ENCODE results near the gene DCAF7. TPM values are rescaled to one million over a fixed set of nuclear protein-coding genes. Genes with fewer than 3 reads are reported as not detected.

The DCAF7 gene
- total RNA-seq, 1 experiment from 2014 or later: 7.5 TPM

DNA sequence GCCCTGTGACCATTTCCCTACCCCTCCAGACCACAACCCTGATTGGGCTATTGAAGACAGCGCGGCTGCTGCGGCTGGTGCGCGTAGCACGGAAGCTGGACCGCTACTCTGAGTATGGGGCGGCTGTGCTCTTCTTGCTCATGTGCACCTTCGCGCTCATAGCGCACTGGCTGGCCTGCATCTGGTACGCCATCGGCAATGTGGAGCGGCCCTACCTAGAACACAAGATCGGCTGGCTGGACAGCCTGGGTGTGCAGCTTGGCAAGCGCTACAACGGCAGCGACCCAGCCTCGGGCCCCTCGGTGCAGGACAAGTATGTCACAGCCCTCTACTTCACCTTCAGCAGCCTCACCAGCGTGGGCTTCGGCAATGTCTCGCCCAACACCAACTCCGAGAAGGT is 14.6 kb upstream of the DCAF7 start:
- H3K9me3 ChIP-seq: no peaks in the 10 kb centered on the region
- H3K4me3 ChIP-seq: no peak overlapping the region
- no peaks in the 10 kb centered on the region for H3K36me3 ChIP-seq
- DNase-seq: no peak
- H3K27me3 ChIP-seq: no peaks in the 10 kb centered on the region; the same call in 1 of the 2 replicates

DNA sequence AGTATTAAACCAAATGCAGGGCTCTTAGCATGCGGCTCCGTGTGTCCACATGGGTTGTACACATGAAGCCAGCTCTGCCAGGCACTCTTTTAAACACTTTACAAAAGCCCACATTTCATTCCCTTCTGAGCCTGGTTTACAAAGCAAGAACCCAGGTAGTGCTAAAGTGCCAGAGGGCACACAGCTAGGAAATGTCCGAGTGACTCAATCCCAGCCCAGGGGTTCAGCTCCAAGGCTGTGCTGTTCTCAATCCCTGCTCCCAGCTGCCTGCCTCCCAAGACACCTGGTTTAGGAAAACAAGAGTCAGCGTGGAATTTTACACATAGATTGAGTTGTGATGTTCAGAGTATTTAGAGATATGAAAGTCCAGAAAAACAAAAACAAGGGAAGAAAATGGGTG is 13.3 kb upstream of the DCAF7 start:
- DNase-seq: no peak
- Histone ChIP-seq H3K36me3 (no peaks in the 10 kb centered on the region), H3K9me3 (no peaks in the 10 kb centered on the region), H3K27me3 (no peaks in the 10 kb centered on the region; the same call in 1 of the 2 replicates), H3K4me3 (no peak overlapping the region)

DNA sequence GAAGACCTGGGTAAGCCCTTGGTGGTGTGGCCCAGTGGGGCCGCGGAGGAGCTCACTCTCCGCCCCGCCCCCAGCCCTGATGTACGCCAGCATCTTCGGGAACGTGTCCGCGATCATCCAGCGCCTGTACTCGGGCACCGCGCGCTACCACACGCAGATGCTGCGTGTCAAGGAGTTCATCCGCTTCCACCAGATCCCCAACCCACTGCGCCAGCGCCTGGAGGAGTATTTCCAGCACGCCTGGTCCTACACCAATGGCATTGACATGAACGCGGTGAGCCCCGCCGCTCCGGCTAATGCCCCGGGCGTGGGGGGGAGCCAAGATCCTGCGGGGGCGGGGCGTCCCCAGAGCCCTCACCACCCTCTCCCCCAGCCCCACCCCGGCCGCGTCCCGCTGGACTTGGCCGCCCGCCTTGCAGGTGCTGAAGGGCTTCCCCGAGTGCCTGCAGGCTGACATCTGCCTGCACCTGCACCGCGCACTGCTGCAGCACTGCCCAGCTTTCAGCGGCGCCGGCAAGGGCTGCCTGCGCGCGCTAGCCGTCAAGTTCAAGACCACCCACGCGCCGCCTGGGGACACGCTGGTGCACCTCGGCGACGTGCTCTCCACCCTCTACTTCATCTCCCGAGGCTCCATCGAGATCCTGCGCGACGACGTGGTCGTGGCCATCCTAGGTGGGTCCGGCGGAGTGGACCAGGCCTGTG is 12.1 kb upstream of the DCAF7 start:
- Histone ChIP-seq H3K27me3 (no peaks in the 10 kb centered on the region; the same call in 1 of the 2 replicates), H3K9me3 (no peaks in the 10 kb centered on the region), H3K36me3 (no peaks in the 10 kb centered on the region), H3K4me3 (no peak overlapping the region)
- no peak for DNase-seq

DNA sequence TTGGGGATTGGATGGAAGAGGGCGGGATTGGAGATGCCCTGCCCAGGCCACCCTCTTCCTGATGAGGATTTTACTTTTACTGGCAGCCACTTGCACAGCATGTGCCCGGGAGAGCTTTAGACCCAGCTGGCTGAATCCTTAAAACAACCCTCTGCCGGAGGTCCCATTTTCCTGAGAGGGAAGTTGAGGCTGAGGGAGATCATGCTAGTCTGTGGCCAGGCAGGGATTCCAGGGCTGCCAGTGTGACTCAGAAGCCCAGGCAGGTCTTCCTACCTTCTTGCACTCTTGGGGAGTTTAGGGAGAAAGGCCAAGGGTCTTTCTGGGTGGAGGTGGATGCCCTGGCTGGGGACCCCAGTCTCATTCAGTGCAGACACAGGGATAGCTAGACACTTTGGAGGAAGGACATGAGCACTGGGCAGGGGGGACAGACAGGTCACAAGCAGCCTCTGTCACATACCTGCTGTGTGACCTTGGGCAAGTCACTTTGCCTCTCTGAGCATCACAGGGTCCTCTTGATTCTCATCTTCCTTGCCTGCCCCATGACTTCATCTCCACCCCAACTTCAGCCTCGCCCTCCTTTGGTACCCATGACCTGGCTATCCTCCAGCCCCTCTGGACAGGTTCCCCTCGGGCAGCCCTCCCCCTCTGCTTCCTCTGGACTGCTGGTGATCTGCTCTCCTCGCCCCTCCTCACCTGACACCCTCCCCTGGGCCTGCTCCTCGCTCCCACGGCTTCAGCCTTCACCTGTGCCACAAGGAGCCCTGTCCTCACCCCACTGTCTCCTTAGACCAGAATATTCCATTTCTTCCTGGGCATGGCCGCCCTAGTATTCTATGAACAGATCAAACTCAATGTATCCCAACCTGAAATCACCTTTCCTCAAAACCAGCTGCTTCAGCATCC is 11.3 kb upstream of the DCAF7 start:
- H3K27me3 ChIP-seq: no peaks in the 10 kb centered on the region; the same call in 1 of the 2 replicates
- no peak overlapping the region for H3K4me3 ChIP-seq
- DNase-seq: no peak
- no peaks in the 10 kb centered on the region for H3K9me3 ChIP-seq
- no peaks in the 10 kb centered on the region for H3K36me3 ChIP-seq

DNA sequence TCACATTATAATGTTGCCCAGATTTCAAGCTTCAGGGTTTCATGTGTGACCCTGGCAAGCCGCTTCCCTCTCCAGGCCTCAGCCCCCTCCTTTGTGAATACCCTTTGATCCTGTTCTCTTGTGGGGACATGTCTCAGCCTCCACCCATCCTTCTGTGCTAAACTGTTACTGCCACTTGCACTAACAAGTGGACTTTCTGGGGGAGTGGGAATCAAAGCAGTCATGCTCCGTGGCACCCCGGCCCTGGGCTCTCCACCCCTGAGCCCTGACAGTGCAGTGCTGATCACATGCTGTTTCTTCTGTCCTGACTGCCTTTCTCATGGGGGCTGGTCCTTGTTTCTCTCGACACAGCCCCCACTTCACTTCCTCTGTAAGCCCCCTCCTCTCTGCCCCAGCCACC is 9.7 kb upstream of the DCAF7 start:
- H3K4me3 ChIP-seq: no peak overlapping the region
- no peaks in the 10 kb centered on the region for H3K9me3 ChIP-seq
- DNase-seq: no peak
- no peaks in the 10 kb centered on the region for H3K36me3 ChIP-seq
- H3K27me3 ChIP-seq: no peaks in the 10 kb centered on the region; the same call in 1 of the 2 replicates

DNA sequence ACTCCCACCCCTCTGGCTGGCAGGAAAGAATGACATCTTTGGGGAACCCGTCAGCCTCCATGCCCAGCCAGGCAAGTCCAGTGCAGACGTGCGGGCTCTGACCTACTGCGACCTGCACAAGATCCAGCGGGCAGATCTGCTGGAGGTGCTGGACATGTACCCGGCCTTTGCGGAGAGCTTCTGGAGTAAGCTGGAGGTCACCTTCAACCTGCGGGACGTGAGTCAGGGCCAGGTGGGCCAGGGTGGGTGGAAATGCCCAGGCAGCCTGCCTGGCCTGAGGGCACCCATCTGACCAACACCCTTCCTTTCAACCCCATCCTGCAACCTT is 8.1 kb upstream of the DCAF7 start:
- no peaks in the 10 kb centered on the region for H3K36me3 ChIP-seq
- no peaks in the 10 kb centered on the region for H3K9me3 ChIP-seq
- no peaks in the 10 kb centered on the region; the same call in 1 of the 2 replicates for H3K27me3 ChIP-seq
- DNase-seq: no peak
- H3K4me3 ChIP-seq: no peak overlapping the region

DNA sequence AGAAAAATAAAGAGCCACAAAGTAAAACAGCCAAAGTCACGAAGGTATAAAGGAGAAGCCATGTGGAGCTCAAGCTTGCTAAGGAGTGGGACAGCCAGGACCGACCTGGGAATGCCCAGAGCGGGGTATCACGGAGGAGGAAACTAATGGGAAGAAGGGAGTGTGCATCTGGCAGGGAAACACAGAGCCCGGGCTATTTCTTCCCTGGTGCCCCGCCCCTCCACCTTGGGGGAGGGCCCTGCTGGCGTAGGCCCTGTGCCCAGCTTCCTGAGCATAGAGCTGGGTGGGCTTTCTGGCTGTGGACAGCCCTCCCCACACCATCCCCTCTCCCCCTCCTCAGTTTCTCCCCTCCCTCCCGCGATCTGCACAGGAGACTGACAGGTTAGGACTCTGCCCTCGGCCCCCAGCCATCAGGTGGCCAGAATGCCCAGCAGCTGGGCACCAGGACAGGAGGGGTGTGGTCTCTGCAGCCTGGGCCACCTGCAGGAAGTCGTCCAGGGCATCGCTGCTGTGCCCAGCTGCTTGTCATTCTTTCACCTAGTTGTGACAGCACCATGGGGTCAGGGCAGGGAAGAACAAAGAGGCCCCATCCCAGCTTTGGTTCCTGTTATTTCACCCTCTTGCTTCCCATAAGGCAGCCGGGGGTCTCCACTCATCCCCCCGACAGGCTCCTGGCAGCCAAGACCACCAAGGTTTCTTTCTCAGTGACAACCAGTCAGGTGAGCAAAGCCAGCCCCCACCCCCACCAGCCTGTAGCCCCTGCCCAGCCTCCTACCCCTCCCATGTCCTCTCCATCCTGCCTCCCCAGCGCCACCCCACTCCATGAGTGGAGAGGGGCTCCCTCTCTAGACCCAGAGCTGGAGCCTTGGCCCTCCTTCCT is 7.1 kb upstream of the DCAF7 start:
- Histone ChIP-seq H3K4me3 (no peak overlapping the region), H3K36me3 (no peaks in the 10 kb centered on the region), H3K9me3 (no peaks in the 10 kb centered on the region), H3K27me3 (no peaks in the 10 kb centered on the region; the same call in 1 of the 2 replicates)
- no peak for DNase-seq

DNA sequence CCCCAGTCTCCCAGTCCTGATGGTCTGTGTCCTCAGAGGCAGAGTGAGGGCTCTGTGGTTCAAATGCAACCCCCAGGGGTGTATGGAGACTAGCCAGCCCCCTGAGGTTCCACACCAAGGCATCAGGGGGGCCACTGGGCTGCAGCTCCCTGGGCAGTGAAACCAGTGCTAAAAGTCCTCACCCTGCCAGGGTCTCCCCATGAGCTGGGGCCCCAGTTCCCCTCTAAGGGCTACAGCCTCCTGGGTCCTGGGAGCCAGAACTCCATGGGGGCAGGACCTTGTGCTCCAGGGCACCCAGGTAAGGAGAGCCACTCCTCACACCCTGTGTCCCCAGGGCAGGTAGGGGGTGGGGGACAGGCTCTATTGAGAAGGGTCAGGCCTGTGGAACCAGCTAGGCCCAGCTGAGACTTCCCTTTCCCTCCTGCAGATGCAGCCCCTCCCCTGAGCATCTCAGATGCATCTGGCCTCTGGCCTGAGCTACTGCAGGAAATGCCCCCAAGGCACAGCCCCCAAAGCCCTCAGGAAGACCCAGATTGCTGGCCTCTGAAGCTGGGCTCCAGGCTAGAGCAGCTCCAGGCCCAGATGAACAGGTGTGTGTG is 6.4 kb upstream of the DCAF7 start:
- no peaks in the 10 kb centered on the region for H3K36me3 ChIP-seq
- H3K9me3 ChIP-seq: no peaks in the 10 kb centered on the region
- H3K4me3 ChIP-seq: no peak overlapping the region
- no peak for DNase-seq
- H3K27me3 ChIP-seq: no peaks in the 10 kb centered on the region

DNA sequence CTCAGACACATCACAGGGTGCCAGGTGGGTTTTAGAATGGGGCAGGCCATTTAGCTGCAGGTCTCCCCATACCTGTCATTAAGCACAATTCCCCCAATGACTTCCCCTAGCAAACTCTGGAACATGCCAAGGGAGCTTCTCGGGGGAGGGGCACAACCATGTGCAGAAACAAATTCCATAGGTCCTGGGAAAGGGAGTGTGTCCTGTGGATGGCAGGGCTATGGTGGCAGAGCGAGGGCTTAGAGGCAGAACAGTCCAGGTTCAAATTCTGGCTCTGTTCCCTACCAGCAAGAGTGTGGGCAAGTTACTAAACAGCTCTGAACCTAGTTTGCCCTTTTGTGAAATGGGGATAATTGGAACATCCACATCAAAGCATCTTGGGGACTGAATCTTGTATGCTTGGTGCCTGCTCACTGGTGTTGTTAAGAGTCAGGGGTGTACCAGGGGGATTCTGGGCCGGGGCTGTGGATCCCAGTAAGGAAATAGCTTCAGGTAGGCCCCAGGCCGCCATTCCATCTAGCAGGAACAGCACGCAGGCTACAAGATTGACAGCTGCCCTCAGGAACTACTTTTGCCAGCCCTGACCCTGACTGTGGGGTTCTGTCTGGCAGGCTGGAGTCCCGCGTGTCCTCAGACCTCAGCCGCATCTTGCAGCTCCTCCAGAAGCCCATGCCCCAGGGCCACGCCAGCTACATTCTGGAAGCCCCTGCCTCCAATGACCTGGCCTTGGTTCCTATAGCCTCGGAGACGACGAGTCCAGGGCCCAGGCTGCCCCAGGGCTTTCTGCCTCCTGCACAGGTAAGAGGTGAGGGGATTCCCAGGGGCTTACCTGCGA is 5.6 kb upstream of the DCAF7 start:
- no peaks in the 10 kb centered on the region for H3K9me3 ChIP-seq
- no peaks in the 10 kb centered on the region for H3K36me3 ChIP-seq
- H3K27me3 ChIP-seq: no peaks in the 10 kb centered on the region
- H3K4me3 ChIP-seq: no peak overlapping the region
- DNase-seq: no peak

DNA sequence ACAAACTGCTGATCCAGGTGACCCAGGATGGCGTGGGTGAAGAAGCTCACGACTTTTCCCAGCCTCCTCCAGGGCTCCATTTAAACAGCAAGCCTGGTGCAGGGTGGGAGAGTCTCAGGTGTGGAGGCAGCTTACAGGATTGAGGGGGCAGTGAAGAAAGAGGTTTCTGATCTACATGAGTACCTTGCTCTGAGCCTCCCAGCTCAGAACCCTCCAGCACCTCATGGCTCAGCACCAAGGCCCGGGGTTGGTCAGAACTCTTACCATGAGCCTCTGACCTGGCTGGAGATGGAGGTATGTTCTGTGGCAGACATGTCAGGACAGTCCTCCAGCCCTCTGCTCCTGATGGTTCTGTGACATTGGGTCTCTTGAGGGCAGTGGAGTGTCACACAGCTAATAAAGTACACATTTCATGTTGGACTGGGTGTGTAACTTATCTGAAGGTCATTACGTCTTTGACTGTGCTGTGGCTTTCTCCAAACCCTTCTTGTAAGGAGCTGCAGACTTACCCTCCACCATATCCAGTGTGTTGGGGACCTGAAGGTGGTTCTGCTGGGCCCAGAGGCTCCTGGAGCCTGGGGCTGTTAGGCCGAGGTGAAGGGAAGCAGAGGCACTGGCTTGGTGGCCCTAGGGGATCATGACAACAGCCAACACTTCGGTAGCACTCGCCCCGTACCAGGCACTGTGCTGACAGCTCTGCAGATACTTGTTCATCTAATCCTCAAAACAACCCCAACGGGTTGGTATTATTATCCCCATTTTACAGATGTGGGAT is 3.8 kb upstream of the DCAF7 start:
- H3K27me3 ChIP-seq: no peaks in the 10 kb centered on the region
- no peak overlapping the region for H3K4me3 ChIP-seq
- H3K9me3 ChIP-seq: no peaks in the 10 kb centered on the region
- DNase-seq: no peak
- peaks cover 2% of the 10 kb centered on the region; the same call in 1 of the 2 replicates for H3K36me3 ChIP-seq

DNA sequence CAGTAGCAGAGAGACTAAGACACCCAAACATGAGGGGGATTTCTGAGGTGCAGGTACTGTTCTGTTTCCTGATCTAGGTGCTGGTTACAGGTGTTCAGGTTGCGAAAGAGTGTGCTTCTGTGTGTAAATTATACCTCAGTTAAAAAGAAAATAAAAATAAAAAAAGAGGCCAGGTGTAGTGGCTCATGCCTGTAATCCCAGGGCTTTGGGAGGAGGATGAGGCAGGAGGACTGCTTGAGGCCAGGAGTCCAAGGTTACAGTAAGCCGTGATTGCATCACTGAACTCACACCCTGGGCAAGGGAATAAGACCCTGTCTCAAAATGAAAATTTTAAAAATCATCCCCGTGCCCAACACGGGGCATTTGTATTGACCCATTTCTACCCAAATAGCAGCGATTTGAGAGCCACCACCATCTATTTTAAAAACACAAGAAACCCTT is 3.2 kb upstream of the DCAF7 start:
- no peak for DNase-seq
- peaks cover 4% of the 10 kb centered on the region for H3K36me3 ChIP-seq
- H3K9me3 ChIP-seq: no peaks in the 10 kb centered on the region
- H3K4me3 ChIP-seq: no peak overlapping the region
- no peaks in the 10 kb centered on the region for H3K27me3 ChIP-seq

DNA sequence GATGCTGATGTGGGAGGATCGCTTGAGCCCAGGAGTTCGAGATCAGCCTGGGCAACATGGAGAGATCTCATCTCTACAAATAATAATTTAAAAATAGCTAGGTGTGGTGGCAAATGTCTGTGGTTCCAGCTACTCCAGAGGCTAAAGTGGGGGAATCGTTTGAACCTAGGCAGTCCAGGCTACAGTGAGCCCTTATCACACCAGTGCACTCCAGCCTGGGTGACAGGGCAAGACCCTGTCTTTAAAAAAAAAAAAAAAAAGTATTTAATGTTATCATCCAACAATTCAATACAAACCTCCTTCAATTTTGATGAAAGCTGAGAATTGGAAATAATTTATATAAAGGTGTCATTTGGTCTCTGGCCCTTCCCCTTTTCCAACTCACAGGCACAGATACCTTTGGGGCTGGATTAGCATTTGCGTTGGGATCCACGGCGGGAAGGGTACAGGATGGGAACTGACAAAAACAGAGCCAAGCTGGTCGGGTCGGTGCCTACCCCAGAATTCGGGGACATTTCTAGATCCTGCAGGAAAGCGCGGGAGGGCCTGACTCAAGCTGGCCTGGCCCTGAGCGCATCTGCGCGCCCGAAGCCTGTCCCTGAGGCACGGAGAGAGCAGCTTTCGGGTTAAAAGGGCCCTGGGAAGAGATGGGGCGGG is 860 bp upstream of the DCAF7 start:
- no peaks in the 10 kb centered on the region for H3K9me3 ChIP-seq
- no peaks in the 10 kb centered on the region for H3K27me3 ChIP-seq
- H3K4me3 ChIP-seq: peak overlapping the region; percentile 95
- H3K36me3 ChIP-seq: peaks cover 22% of the 10 kb centered on the region
- no peak for DNase-seq

DNA sequence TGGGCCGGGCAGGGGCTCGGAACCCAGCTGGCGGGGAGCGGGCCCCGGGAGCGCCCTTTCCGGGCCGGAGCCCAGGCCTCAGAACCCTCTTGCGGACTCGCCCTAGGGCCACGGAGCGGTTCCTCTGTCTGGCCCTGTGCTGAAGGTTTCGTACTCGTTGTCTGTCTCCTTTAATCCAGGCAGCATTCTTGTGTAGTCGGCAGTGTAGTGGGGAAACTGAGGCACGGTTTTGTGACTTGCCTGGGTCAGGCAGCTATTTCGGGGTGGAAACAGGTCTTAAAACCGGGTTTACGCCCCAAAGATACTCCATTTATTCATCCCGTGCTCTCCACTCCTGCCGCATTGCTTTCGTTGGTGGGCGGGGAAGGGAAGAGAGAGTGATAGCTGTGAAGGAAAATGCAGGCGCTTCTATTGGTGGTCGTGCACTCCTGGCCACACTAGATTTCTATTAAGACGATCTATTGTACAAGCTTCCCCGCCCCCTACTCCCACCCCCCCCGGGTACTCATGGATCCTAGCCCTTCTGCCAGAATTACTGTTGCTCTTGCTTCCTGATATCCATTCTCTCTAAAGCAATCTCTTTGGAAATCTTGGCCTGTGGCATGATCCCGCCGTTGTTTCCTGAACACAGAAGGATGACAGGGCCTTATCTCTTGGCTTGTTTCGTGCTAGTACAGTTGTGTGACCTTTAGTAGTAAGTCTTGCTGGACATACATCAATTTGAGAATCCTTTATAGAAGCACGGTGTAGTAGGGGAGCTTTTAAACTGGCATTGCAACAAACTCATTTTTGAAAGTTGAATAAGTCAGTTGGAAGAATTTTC is 751 bp downstream of the DCAF7 start:
- no peaks in the 10 kb centered on the region for H3K27me3 ChIP-seq
- peak; percentile 34 for DNase-seq
- H3K36me3 ChIP-seq: peaks cover 35% of the 10 kb centered on the region
- H3K9me3 ChIP-seq: no peaks in the 10 kb centered on the region
- H3K4me3 ChIP-seq: peak overlapping the region; percentile 95

DNA sequence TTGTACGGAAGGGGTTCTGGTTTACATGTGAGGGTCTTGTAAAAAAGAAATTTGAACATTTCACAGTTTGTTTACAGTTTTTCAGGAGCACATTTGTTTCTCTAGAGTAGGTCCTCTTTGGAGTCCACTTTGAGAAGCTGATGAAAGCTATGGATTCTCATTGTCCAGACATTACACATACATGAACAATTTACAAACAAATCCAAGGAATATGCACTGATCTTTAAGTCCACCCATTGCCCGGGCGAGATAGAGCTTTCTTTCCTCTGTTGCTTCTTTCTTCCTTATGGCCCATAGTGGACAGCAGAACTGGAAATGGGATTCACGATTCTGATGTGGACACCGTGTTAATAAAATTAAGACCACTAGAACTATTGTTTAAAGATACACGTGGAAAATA is 1.9 kb downstream of the DCAF7 start:
- H3K9me3 ChIP-seq: no peaks in the 10 kb centered on the region
- peaks cover 39% of the 10 kb centered on the region for H3K36me3 ChIP-seq
- H3K27me3 ChIP-seq: no peaks in the 10 kb centered on the region
- H3K4me3 ChIP-seq: peak overlapping the region; percentile 95
- DNase-seq: no peak
